ENCODE measurements around the gene MPC2.

DNA sequence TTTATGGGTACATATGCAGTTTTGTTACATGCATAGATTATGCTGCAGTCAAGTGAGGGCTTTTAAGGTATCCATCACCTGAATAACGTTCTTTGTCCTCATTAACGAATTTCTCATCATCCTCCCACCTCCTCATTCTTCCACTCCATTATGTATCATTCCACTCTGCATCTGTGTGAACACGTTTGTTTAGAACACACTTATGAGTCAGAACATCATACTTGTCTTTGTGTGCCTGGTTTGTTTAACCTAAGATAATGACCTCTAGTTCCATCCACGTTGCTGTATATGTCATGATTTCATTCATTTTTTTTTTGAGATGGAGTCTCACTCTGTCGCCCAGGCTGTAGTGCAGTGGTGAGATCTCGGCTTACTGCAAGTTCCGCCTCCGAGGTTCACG lies 6.7 kb upstream of the MPC2 start:
- TF ChIP-seq, protein P1, sequence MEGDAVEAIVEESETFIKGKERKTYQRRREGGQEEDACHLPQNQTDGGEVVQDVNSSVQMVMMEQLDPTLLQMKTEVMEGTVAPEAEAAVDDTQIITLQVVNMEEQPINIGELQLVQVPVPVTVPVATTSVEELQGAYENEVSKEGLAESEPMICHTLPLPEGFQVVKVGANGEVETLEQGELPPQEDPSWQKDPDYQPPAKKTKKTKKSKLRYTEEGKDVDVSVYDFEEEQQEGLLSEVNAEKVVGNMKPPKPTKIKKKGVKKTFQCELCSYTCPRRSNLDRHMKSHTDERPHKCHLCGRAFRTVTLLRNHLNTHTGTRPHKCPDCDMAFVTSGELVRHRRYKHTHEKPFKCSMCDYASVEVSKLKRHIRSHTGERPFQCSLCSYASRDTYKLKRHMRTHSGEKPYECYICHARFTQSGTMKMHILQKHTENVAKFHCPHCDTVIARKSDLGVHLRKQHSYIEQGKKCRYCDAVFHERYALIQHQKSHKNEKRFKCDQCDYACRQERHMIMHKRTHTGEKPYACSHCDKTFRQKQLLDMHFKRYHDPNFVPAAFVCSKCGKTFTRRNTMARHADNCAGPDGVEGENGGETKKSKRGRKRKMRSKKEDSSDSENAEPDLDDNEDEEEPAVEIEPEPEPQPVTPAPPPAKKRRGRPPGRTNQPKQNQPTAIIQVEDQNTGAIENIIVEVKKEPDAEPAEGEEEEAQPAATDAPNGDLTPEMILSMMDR (conservative IDR thresholded peaks at IDR 0.05; ENCODE audit: low read depth, low read length), result no peak
- TF ChIP-seq EZH2 (IDR thresholded peaks at IDR 0.05; ENCODE audit: borderline replicate concordance, low read depth, low read length, poor library complexity, severe bottlenecking), result no peak
